WTC11 (cell line): ENCODE measurements around the gene PPM1A.

Experiments
- MXD4 ChIP-seq: fragments of 250-450 bp; sonication (Bioruptor Pico); IDR thresholded peaks from 2 replicates; pipeline ENCODE4 v1.8.0; 2021; ENCODE audit warnings: mild to moderate bottlenecking, moderate library complexity, borderline replicate concordance
- NFE2L1 ChIP-seq: sonication (generic); formaldehyde crosslinking; IDR thresholded peaks from 2 replicates; pipeline ENCODE4 v1.8.1; 2023; ENCODE audit warnings: missing genetic modification reagents
- SP1 ChIP-seq: sonication (generic); formaldehyde crosslinking; conservative IDR thresholded peaks from 2 replicates; pipeline ENCODE4 v1.8.1; 2022; ENCODE audit warnings: missing genetic modification reagents
- ZBTB21 ChIP-seq: sonication (generic); formaldehyde crosslinking; IDR thresholded peaks from 2 replicates; pipeline ENCODE4 v1.8.1; 2023; ENCODE audit warnings: mild to moderate bottlenecking, missing genetic modification reagents, borderline replicate concordance
- ZNF423 ChIP-seq: fragments of 250-450 bp; sonication (Bioruptor Pico); IDR thresholded peaks from 2 replicates; pipeline ENCODE4 v2.1.2; 2022; ENCODE audit warnings: mild to moderate bottlenecking, moderate library complexity
- TF ChIP-seq, protein P1 (sequence below): sonication (generic); formaldehyde crosslinking; IDR thresholded peaks from 2 replicates; pipeline ENCODE4 v1.8.1; 2023; ENCODE audit warnings: mild to moderate bottlenecking, moderate library complexity, missing genetic modification reagents
- TF ChIP-seq, protein P2 (sequence below): sonication (generic); formaldehyde crosslinking; IDR thresholded peaks from 2 replicates; pipeline ENCODE4 v1.8.1; 2023; ENCODE audit warnings: mild to moderate bottlenecking, missing genetic modification reagents
- TF ChIP-seq, protein P3 (sequence below): fragments of 200-600 bp; IDR thresholded peaks from 2 replicates; pipeline ENCODE4 v1.8.0; 2022; ENCODE audit warnings: antibody characterized with exemption
- TF ChIP-seq, protein P4 (sequence below): sonication (generic); formaldehyde crosslinking; IDR thresholded peaks from 2 replicates; pipeline ENCODE4 v1.8.1; 2022; ENCODE audit warnings: missing genetic modification reagents, borderline replicate concordance
- TF ChIP-seq, protein P5 (sequence below): sonication (generic); formaldehyde crosslinking; IDR thresholded peaks from 2 replicates; pipeline ENCODE4 v1.8.1; 2023; ENCODE audit warnings: mild to moderate bottlenecking, missing genetic modification reagents, moderate library complexity

DNA sequence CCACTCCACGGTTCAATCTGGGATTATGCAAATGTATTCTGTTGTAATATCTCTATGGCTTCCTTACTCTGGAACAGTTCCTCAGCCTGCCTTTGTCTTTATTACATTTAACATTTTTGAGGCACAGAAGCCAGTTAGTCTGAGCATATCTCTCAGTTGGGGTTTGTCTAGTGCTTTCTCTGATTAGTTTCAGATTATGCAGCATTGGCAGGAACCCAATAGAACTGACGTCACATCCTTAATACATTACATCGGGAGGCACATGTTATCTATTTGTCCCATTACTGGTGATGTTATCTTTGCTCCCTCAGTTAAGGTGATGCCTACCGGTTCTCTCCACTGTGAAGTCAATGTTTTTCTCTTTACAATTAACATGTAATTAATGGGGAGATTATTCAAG lies 62.4 kb downstream of the PPM1A start:
- TF ChIP-seq, protein P1, sequence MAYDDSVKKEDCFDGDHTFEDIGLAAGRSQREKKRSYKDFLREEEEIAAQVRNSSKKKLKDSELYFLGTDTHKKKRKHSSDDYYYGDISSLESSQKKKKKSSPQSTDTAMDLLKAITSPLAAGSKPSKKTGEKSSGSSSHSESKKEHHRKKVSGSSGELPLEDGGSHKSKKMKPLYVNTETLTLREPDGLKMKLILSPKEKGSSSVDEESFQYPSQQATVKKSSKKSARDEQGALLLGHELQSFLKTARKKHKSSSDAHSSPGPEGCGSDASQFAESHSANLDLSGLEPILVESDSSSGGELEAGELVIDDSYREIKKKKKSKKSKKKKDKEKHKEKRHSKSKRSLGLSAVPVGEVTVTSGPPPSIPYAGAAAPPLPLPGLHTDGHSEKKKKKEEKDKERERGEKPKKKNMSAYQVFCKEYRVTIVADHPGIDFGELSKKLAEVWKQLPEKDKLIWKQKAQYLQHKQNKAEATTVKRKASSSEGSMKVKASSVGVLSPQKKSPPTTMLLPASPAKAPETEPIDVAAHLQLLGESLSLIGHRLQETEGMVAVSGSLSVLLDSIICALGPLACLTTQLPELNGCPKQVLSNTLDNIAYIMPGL (CRISPR knock-in tag): no peak
- TF ChIP-seq ZNF423 (CRISPR knock-in tag): no peak
- TF ChIP-seq, protein P2, sequence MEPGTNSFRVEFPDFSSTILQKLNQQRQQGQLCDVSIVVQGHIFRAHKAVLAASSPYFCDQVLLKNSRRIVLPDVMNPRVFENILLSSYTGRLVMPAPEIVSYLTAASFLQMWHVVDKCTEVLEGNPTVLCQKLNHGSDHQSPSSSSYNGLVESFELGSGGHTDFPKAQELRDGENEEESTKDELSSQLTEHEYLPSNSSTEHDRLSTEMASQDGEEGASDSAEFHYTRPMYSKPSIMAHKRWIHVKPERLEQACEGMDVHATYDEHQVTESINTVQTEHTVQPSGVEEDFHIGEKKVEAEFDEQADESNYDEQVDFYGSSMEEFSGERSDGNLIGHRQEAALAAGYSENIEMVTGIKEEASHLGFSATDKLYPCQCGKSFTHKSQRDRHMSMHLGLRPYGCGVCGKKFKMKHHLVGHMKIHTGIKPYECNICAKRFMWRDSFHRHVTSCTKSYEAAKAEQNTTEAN: no peak
- TF ChIP-seq, protein P3, sequence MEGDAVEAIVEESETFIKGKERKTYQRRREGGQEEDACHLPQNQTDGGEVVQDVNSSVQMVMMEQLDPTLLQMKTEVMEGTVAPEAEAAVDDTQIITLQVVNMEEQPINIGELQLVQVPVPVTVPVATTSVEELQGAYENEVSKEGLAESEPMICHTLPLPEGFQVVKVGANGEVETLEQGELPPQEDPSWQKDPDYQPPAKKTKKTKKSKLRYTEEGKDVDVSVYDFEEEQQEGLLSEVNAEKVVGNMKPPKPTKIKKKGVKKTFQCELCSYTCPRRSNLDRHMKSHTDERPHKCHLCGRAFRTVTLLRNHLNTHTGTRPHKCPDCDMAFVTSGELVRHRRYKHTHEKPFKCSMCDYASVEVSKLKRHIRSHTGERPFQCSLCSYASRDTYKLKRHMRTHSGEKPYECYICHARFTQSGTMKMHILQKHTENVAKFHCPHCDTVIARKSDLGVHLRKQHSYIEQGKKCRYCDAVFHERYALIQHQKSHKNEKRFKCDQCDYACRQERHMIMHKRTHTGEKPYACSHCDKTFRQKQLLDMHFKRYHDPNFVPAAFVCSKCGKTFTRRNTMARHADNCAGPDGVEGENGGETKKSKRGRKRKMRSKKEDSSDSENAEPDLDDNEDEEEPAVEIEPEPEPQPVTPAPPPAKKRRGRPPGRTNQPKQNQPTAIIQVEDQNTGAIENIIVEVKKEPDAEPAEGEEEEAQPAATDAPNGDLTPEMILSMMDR: no peak
- TF ChIP-seq, protein P4, sequence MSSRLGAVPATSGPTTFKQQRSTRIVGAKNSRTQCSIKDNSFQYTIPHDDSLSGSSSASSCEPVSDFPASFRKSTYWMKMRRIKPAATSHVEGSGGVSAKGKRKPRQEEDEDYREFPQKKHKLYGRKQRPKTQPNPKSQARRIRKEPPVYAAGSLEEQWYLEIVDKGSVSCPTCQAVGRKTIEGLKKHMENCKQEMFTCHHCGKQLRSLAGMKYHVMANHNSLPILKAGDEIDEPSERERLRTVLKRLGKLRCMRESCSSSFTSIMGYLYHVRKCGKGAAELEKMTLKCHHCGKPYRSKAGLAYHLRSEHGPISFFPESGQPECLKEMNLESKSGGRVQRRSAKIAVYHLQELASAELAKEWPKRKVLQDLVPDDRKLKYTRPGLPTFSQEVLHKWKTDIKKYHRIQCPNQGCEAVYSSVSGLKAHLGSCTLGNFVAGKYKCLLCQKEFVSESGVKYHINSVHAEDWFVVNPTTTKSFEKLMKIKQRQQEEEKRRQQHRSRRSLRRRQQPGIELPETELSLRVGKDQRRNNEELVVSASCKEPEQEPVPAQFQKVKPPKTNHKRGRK (CRISPR knock-in tag): no peak
- TF ChIP-seq MXD4: no peak
- no peak for TF ChIP-seq ZBTB21 (CRISPR knock-in tag)
- TF ChIP-seq NFE2L1 (CRISPR knock-in tag): no peak
- no peak for TF ChIP-seq SP1 (CRISPR knock-in tag)
- TF ChIP-seq, protein P5, sequence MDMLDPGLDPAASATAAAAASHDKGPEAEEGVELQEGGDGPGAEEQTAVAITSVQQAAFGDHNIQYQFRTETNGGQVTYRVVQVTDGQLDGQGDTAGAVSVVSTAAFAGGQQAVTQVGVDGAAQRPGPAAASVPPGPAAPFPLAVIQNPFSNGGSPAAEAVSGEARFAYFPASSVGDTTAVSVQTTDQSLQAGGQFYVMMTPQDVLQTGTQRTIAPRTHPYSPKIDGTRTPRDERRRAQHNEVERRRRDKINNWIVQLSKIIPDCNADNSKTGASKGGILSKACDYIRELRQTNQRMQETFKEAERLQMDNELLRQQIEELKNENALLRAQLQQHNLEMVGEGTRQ (CRISPR knock-in tag): no peak
